H9 (cell line): Measurements from ENCODE around the gene IKZF1. TPM values are rescaled to one million over a fixed set of nuclear protein-coding genes. Genes with fewer than 3 reads are reported as not detected.

Experiments
- DNase-seq: peaks from one replicate; pipeline ENCODE4 v3.0.0-alpha.2; 2017
- H2AFZ ChIP-seq: one replicate; pipeline ENCODE4 v1.6.1; 2013; ENCODE audit warnings: mild to moderate bottlenecking, low read length, control low read depth, moderate library complexity
- H2AK5ac ChIP-seq: 2 replicates; pipeline ENCODE4 v1.6.1; 2013; ENCODE audit warnings: low read length, control low read depth, mixed read lengths; ENCODE audit not compliant: insufficient read length
- H2BK120ac ChIP-seq: one replicate; pipeline ENCODE4 v1.6.1; 2013; ENCODE audit warnings: low read depth, mild to moderate bottlenecking, low read length, control low read depth, inconsistent platforms; ENCODE audit not compliant: poor library complexity, severe bottlenecking
- H2BK12ac ChIP-seq: 2 replicates; pipeline ENCODE4 v1.6.1; 2013; ENCODE audit warnings: low read length, control low read depth, mixed read lengths, low read depth; ENCODE audit not compliant: insufficient read length
- H2BK15ac ChIP-seq: 2 replicates; pipeline ENCODE4 v1.6.1; 2013; ENCODE audit warnings: low read depth, low read length, control low read depth
- H2BK20ac ChIP-seq: one replicate; pipeline ENCODE4 v1.6.1; 2013; ENCODE audit warnings: low read depth, mild to moderate bottlenecking, low read length, control low read depth, inconsistent platforms; ENCODE audit not compliant: poor library complexity, severe bottlenecking
- H2BK5ac ChIP-seq: 2 replicates; pipeline ENCODE4 v1.6.1; 2013; ENCODE audit warnings: low read length, control low read depth, mixed read lengths; ENCODE audit not compliant: insufficient read length
- H3K14ac ChIP-seq: 2 replicates; pipeline ENCODE4 v1.6.1; 2013; ENCODE audit warnings: low read length, control low read depth; ENCODE audit not compliant: insufficient read depth
- H3K18ac ChIP-seq: 2 replicates; pipeline ENCODE4 v1.6.1; 2013; ENCODE audit warnings: low read depth, mild to moderate bottlenecking, mixed read lengths, low read length, control low read depth; ENCODE audit not compliant: insufficient read length
- H3K23ac ChIP-seq: 2 replicates; pipeline ENCODE4 v1.6.1; 2013; ENCODE audit warnings: low read length, control low read depth, mixed read lengths, low read depth; ENCODE audit not compliant: insufficient read length
- H3K23me2 ChIP-seq: 2 replicates; pipeline ENCODE4 v1.6.1; 2013; ENCODE audit warnings: low read depth, mild to moderate bottlenecking, mixed read lengths, low read length, control low read depth; ENCODE audit not compliant: insufficient read length, poor library complexity, severe bottlenecking
- H3K27ac ChIP-seq: 2 replicates; pipeline ENCODE4 v1.5.1; 2013; ENCODE audit warnings: low read length, control low read depth, mixed read lengths, low read depth; ENCODE audit not compliant: insufficient read length
- H3K27me3 ChIP-seq: 2 replicates; pipeline ENCODE4 v1.6.1; 2013; ENCODE audit warnings: low read length, control low read depth, inconsistent platforms; ENCODE audit not compliant: insufficient read depth
- H3K4ac ChIP-seq: 2 replicates; pipeline ENCODE4 v1.6.1; 2013; ENCODE audit warnings: low read depth, mild to moderate bottlenecking, control low read depth, inconsistent platforms, low read length, moderate library complexity
- H3K4me1 ChIP-seq: 2 replicates; pipeline ENCODE4 v1.6.1; 2013; ENCODE audit warnings: low read length, control low read depth, inconsistent platforms; ENCODE audit not compliant: insufficient read depth
- H3K4me2 ChIP-seq: 2 replicates; pipeline ENCODE4 v1.6.1; 2013; ENCODE audit warnings: low read length, control low read depth, mixed read lengths; ENCODE audit not compliant: insufficient read length, insufficient read depth
- H3K56ac ChIP-seq: 2 replicates; pipeline ENCODE4 v1.6.1; 2013; ENCODE audit warnings: low read depth, mild to moderate bottlenecking, mixed read lengths, low read length, control low read depth; ENCODE audit not compliant: insufficient read length
- H3K79me1 ChIP-seq: 2 replicates; pipeline ENCODE4 v1.6.1; 2013; ENCODE audit warnings: low read depth, mild to moderate bottlenecking, moderate library complexity, low read length, control low read depth, inconsistent platforms; ENCODE audit not compliant: insufficient read depth, poor library complexity, severe bottlenecking
- H3K79me2 ChIP-seq: 2 replicates; pipeline ENCODE4 v1.6.1; 2013; ENCODE audit warnings: low read length, control low read depth, inconsistent platforms; ENCODE audit not compliant: insufficient read depth
- H3K9ac ChIP-seq: 2 replicates; pipeline ENCODE4 v1.6.1; 2013; ENCODE audit warnings: low read length, control low read depth, mixed read lengths; ENCODE audit not compliant: insufficient read length; ENCODE audit errors: extremely low read depth
- H3K9me3 ChIP-seq: one replicate; pipeline ENCODE4 v1.6.1; 2013; ENCODE audit warnings: low read depth, low read length, inconsistent platforms; ENCODE audit not compliant: control insufficient read depth
- H3T11ph ChIP-seq: one replicate; pipeline ENCODE4 v1.6.1; 2013; ENCODE audit warnings: mild to moderate bottlenecking, low read length, control low read depth, inconsistent platforms
- H4K20me1 ChIP-seq: one replicate; pipeline ENCODE4 v1.6.1; 2013; ENCODE audit not compliant: control insufficient read depth, insufficient read length, insufficient read depth
- H4K5ac ChIP-seq: 2 replicates; pipeline ENCODE4 v1.6.1; 2013; ENCODE audit warnings: low read depth, mild to moderate bottlenecking, mixed read lengths, low read length, control low read depth; ENCODE audit not compliant: insufficient read length
- H4K8ac ChIP-seq: replicated peaks from 2 replicates; pipeline ENCODE4 v1.6.1; 2013; ENCODE audit warnings: low read length, control low read depth, mixed read lengths, low read depth; ENCODE audit not compliant: insufficient read length
- H4K91ac ChIP-seq: 2 replicates; pipeline ENCODE4 v1.6.1; 2013; ENCODE audit warnings: low read depth, mild to moderate bottlenecking, moderate library complexity, mixed read lengths, low read length, control low read depth; ENCODE audit not compliant: insufficient read length
- H3K27ac Mint-ChIP-seq, 3 experiments: 2 replicates in 2 of 3; 3 replicates in 1 of 3; pipeline ENCODE4 v1.8.0; 2020 to 2021; ENCODE audit warnings: mixed read lengths in 3 of 3, mild to moderate bottlenecking in 1 of 3, moderate library complexity in 1 of 3
- H3K27me3 Mint-ChIP-seq: 2 replicates; pipeline ENCODE4 v1.8.0; 2021; ENCODE audit warnings: low read depth, mild to moderate bottlenecking, moderate library complexity, mixed read lengths
- H3K36me3 Mint-ChIP-seq, 3 experiments: 2 replicates in 2 of 3; 3 replicates in 1 of 3; pipeline ENCODE4 v1.8.0; 2020 to 2021; ENCODE audit warnings: low read depth in 3 of 3, mixed read lengths in 3 of 3; ENCODE audit not compliant: insufficient read depth in 1 of 3
- H3K4me1 Mint-ChIP-seq, 2 experiments: 2 replicates each; pipeline ENCODE4 v1.8.0; 2020; ENCODE audit warnings: mixed read lengths in 2 of 2
- H3K4me3 Mint-ChIP-seq, 2 experiments: 2 replicates in 1 of 2; 3 replicates in 1 of 2; pipeline ENCODE4 v1.8.0; 2020 to 2021; ENCODE audit warnings: mild to moderate bottlenecking in 2 of 2, mixed read lengths in 2 of 2, moderate library complexity in 1 of 2
- H3K9me3 Mint-ChIP-seq, 2 experiments: 2 replicates in 1 of 2; 3 replicates in 1 of 2; pipeline ENCODE4 v1.8.0; 2020; ENCODE audit warnings: mild to moderate bottlenecking in 2 of 2, mixed read lengths in 2 of 2, moderate library complexity in 1 of 2
- WGBS: extraction: QIAGEN DNeasy Blood & Tissue Kit; methylation state at CpG from one replicate; pipeline ENCODE4 v1.1.7; 2013; ENCODE audit warnings: missing lambda C conversion rate, low lambda C conversion rate, mixed read lengths; ENCODE audit not compliant: insufficient read length; ENCODE audit errors: extremely low coverage; 5-methylcytosine and 5-hydroxymethylcytosine counted together
- total RNA-seq: library from RNA; stranded (reverse); gene quantifications from 2 replicates; pipeline ENCODE4 v1.2.1, GENCODE V29; 2021
- TF ChIP-seq, protein P1 (sequence below): fragments of 200-600 bp; sonication (generic); conservative IDR thresholded peaks from 3 replicates; pipeline ENCODE4 v1.8.0; 2021; ENCODE audit warnings: antibody characterized with exemption, mild to moderate bottlenecking

IKZF1 gene
- total RNA-seq, 1 experiment from 2014 or later: 0.98 TPM

DNA sequence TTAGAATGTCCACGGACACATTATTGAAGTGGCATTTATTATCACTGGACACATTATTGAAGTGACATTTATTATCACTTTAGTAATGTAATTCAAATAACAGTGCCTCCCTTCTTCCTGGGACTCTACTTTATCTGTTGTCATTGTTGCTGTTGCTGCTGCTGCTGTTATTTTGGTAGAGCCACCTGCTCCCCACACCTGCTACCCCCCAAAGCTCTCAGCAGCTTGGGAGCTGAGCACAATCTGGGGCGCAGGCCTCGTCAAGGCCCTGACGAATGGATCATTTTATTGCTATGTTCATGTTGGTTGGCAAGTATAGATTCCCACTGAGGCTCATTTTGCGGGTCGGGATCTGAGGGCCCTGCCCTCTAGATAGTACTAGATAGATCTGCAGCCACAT lies 120.8 kb downstream of the IKZF1 start:
- Histone ChIP-seq H3K79me2 (no peaks in the 10 kb centered on the region), H3K56ac (no peak overlapping the region), H2AK5ac (no peak overlapping the region), H4K91ac (no peak overlapping the region), H3T11ph (no peak overlapping the region), H3K4ac (no peak overlapping the region), H3K4me1 (0 out of 2 replicates have a peak, but pooled peaks cover 2% of the 10 kb centered on the region), H3K27me3 (no peaks in the 10 kb centered on the region), H3K23me2 (no peaks in the 10 kb centered on the region), H3K9me3 (no peaks in the 10 kb centered on the region), H4K5ac (no peak overlapping the region), H2BK120ac (no peak overlapping the region), H3K27ac (no peak overlapping the region), H4K8ac (no peak overlapping the region), H3K23ac (no peak overlapping the region), H3K79me1 (no peaks in the 10 kb centered on the region), H2AFZ (no peak overlapping the region), H3K4me2 (no peak overlapping the region), H4K20me1 (no peaks in the 10 kb centered on the region), H3K14ac (no peak overlapping the region), H2BK12ac (no peak overlapping the region), H3K9ac (no peak overlapping the region), H2BK20ac (no peak overlapping the region), H2BK15ac (no peak overlapping the region), H2BK5ac (no peak overlapping the region), H3K18ac (no peak overlapping the region)
- no CpG with 5 or more reads among the region's 6 CpGs for WGBS
- no peaks in the 10 kb centered on the region; the same call in none of the 2 replicates for H3K27me3 Mint-ChIP-seq
- H3K36me3 Mint-ChIP-seq: no peaks in the 10 kb centered on the region
- no peak overlapping the region for H3K27ac Mint-ChIP-seq
- no peak for DNase-seq
- H3K4me3 Mint-ChIP-seq: no peak overlapping the region
- peaks cover 18 to 19% of the 10 kb centered on the region in 2 experiments for H3K4me1 Mint-ChIP-seq
- TF ChIP-seq, protein P1, sequence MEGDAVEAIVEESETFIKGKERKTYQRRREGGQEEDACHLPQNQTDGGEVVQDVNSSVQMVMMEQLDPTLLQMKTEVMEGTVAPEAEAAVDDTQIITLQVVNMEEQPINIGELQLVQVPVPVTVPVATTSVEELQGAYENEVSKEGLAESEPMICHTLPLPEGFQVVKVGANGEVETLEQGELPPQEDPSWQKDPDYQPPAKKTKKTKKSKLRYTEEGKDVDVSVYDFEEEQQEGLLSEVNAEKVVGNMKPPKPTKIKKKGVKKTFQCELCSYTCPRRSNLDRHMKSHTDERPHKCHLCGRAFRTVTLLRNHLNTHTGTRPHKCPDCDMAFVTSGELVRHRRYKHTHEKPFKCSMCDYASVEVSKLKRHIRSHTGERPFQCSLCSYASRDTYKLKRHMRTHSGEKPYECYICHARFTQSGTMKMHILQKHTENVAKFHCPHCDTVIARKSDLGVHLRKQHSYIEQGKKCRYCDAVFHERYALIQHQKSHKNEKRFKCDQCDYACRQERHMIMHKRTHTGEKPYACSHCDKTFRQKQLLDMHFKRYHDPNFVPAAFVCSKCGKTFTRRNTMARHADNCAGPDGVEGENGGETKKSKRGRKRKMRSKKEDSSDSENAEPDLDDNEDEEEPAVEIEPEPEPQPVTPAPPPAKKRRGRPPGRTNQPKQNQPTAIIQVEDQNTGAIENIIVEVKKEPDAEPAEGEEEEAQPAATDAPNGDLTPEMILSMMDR: no peak
- no peaks in the 10 kb centered on the region for H3K9me3 Mint-ChIP-seq
